Hematopoietic multipotent progenitor cell treated with erythropoietin and hydrocortisone succinate and interleukin-3 and kit ligand, for 4 days (in vitro differentiated cells): ENCODE data around the gene TRAF3.
"Not testable (repeated sequence)": the region's sequence is repeated elsewhere in the genome, so short reads cannot be mapped to it uniquely, and the experiment has no call there.

ENCODE experiments used
- DNase-seq: peaks from one replicate; pipeline ENCODE4 v3.0.0-alpha.2; 2015

Gene TRAF3

GRCh38 chr14:102868956-102869547, 91.8 kb downstream of the TRAF3 start:
- DNase-seq = no peak

GRCh38 chr14:102870246-102870645, 93.0 kb downstream of the TRAF3 start:
- DNase-seq = no peak

GRCh38 chr14:102870994-102871831, 94.0 kb downstream of the TRAF3 start:
- no peak for DNase-seq

- DNase-seq = no peak
Observed at GRCh38 chr14:102872020-102872419, 94.8 kb downstream of the TRAF3 start.

GRCh38 chr14:102873131-102873530, 95.9 kb downstream of the TRAF3 start:
- no peak for DNase-seq

GRCh38 chr14:102873546-102874061, 96.4 kb downstream of the TRAF3 start:
- no peak for DNase-seq

- no peak for DNase-seq
Observed at GRCh38 chr14:102875652-102876051, 98.4 kb downstream of the TRAF3 start.

GRCh38 chr14:102877511-102877910, 100.3 kb downstream of the TRAF3 start:
- DNase-seq = not testable (repeated sequence)

- DNase-seq = no peak
Observed at GRCh38 chr14:102878174-102878969, 101.1 kb downstream of the TRAF3 start.

- DNase-seq = no peak
Observed at GRCh38 chr14:102878970-102879460, 101.8 kb downstream of the TRAF3 start.

GRCh38 chr14:102882226-102882906, 105.1 kb downstream of the TRAF3 start:
- no peak for DNase-seq

- DNase-seq = no peak
Observed at GRCh38 chr14:102883089-102883541, 105.9 kb downstream of the TRAF3 start.

- no peak for DNase-seq
Observed at GRCh38 chr14:102883554-102883953, 106.3 kb downstream of the TRAF3 start.

- no peak for DNase-seq
Observed at GRCh38 chr14:102885737-102886447, 108.6 kb downstream of the TRAF3 start.

GRCh38 chr14:102888748-102889147, 111.5 kb downstream of the TRAF3 start:
- no peak for DNase-seq

GRCh38 chr14:102889615-102890014, 112.4 kb downstream of the TRAF3 start:
- DNase-seq = no peak

- DNase-seq = no peak
Observed at GRCh38 chr14:102891111-102891510, 113.9 kb downstream of the TRAF3 start.

- no peak for DNase-seq
Observed at GRCh38 chr14:102891556-102891955, 114.3 kb downstream of the TRAF3 start.

GRCh38 chr14:102892651-102893050, 115.4 kb downstream of the TRAF3 start:
- no peak for DNase-seq

- DNase-seq = no peak
Observed at GRCh38 chr14:102893452-102893851, 116.2 kb downstream of the TRAF3 start.

- not testable (repeated sequence) for DNase-seq
Observed at GRCh38 chr14:102896735-102897134, 119.5 kb downstream of the TRAF3 start.
